PC-3 (cell line): ENCODE measurements around the gene LRCH4. TPM values are rescaled to one million over a fixed set of nuclear protein-coding genes. Genes with fewer than 3 reads are reported as not detected.
A peak's percentile ranks its signal among the peaks of the same experiment; 100 is the strongest.

Source experiments
- ATAC-seq: fragments of 200-7000 bp; cut with Tn5 transposase; 2 replicates; pipeline ENCODE4 v1.9.1; 2020; ENCODE audit warnings: mild to moderate bottlenecking, moderate library complexity
- BruUV-seq: library from RNA; stranded (reverse); fragments of 400-500 nt; replicated peaks from 2 replicates; lab custom pipeline; 2021; lab: Mats Ljungman, UMichigan
- CTCF ChIA-PET: fragments of 300-600 bp; sonication (Branson Sonifier 250); formaldehyde crosslinking; loops from one replicate; lab custom pipeline; 2022; ENCODE audit warnings: antibody characterized with exemption; lab: Charles Lee
- POLR2A ChIA-PET: fragments of 300-600 bp; sonication (Branson Sonifier 250); formaldehyde crosslinking; loops from one replicate; lab custom pipeline; 2022; ENCODE audit warnings: antibody characterized with exemption; ENCODE audit not compliant: unreplicated experiment; lab: Charles Lee
- DNase-seq: peaks from one replicate; pipeline ENCODE4 v3.0.0-alpha.2; 2015
- H2AFZ ChIP-seq: fragments of 300-600 bp; sonication (generic); 2 replicates; pipeline ENCODE4 v1.6.0; 2016; ENCODE audit warnings: antibody characterized with exemption, low read length
- H3F3A ChIP-seq: fragments of 300-600 bp; sonication (generic); one replicate; pipeline ENCODE4 v1.6.0; 2017; ENCODE audit warnings: antibody characterized with exemption, low read length, control low read depth, mild to moderate bottlenecking; ENCODE audit not compliant: unreplicated experiment
- H3K27ac ChIP-seq: fragments of 300-600 bp; sonication (generic); 2 replicates; pipeline ENCODE4 v1.5.1; 2016; ENCODE audit warnings: mild to moderate bottlenecking, low read length
- H3K27me3 ChIP-seq: fragments of 300-600 bp; sonication (generic); 2 replicates; pipeline ENCODE4 v1.6.1; 2016; ENCODE audit warnings: low read length, mixed read lengths
- H3K36me3 ChIP-seq: fragments of 300-600 bp; sonication (generic); 2 replicates; pipeline ENCODE4 v1.6.1; 2016; ENCODE audit warnings: low read depth, mixed run types, low read length, mixed read lengths
- H3K4me1 ChIP-seq: fragments of 300-600 bp; sonication (generic); 2 replicates; pipeline ENCODE4 v1.5.1; 2016; ENCODE audit warnings: low read length; ENCODE audit not compliant: insufficient read depth
- H3K4me2 ChIP-seq: fragments of 300-600 bp; sonication (generic); 2 replicates; pipeline ENCODE4 v1.6.0; 2016; ENCODE audit warnings: low read length
- H3K4me3 ChIP-seq: fragments of 300-600 bp; sonication (generic); 2 replicates; pipeline ENCODE4 v1.5.1; 2016; ENCODE audit warnings: mild to moderate bottlenecking, low read length, mixed read lengths
- H3K79me2 ChIP-seq: fragments of 300-600 bp; sonication (generic); 2 replicates; pipeline ENCODE4 v1.6.1; 2017; ENCODE audit warnings: low read length, mixed read lengths
- H3K9ac ChIP-seq: fragments of 300-600 bp; sonication (generic); 2 replicates; pipeline ENCODE4 v1.6.0; 2016; ENCODE audit warnings: mild to moderate bottlenecking, low read length
- H3K9me2 ChIP-seq: fragments of 300-600 bp; sonication (generic); replicated peaks from 2 replicates; pipeline ENCODE4 v1.6.1; 2016; ENCODE audit warnings: mixed run types, low read length, mixed read lengths
- H3K9me3 ChIP-seq: fragments of 300-600 bp; sonication (generic); 2 replicates; pipeline ENCODE4 v1.6.1; 2016; ENCODE audit warnings: low read length, mixed read lengths
- H4K20me1 ChIP-seq: fragments of 300-600 bp; sonication (generic); 2 replicates; pipeline ENCODE4 v1.6.1; 2016; ENCODE audit warnings: low read length, mixed read lengths
- CTCF ChIP-seq: fragments of 300-600 bp; sonication (generic); conservative IDR thresholded peaks from 2 replicates; pipeline ENCODE4 v1.5.1; 2017; ENCODE audit warnings: antibody characterized with exemption, low read depth, mild to moderate bottlenecking, low read length
- EZH2 ChIP-seq: fragments of 300-600 bp; sonication (generic); IDR thresholded peaks from one replicate; pipeline ENCODE4 v1.6.1; 2017; ENCODE audit warnings: antibody characterized with exemption, mild to moderate bottlenecking, low read length; ENCODE audit not compliant: unreplicated experiment
- EZH2phosphoT487 ChIP-seq: fragments of 300-600 bp; sonication (generic); IDR thresholded peaks from 2 replicates; pipeline ENCODE4 v1.6.1; 2018; ENCODE audit warnings: mild to moderate bottlenecking, antibody characterized with exemption, low read length, borderline replicate concordance
- intact Hi-C: fragments of 100-400 bp; cut with micrococcal nuclease; formaldehyde crosslinking; loops from 2 replicates; pipeline ENCODE4 v1.9.0; 2023
- total RNA-seq: library from RNA; depleted of rRNA; stranded (reverse); fragments of >200 nt; gene quantifications from 2 replicates; pipeline ENCODE4 v1.2.3, GENCODE V29; 2014

Gene LRCH4
- total RNA-seq, 1 experiment from 2014 or later = 15.6 TPM

- ChIA-PET CTCF (interaction anchor here (0.6 kb wide), 1 partner anchor 9 kb away, joined by 3 read pairs; no protein-coding TSS in a partner anchor), POLR2A (no interaction called here)
- Histone ChIP-seq H3K9me2 (no peaks in the 10 kb centered on the region), H3K4me2 (peak overlapping the region; percentile 72), H3F3A (peaks cover 12% of the 10 kb centered on the region), H3K79me2 (peaks cover 24% of the 10 kb centered on the region), H3K9ac (no peak overlapping the region), H3K9me3 (no peaks in the 10 kb centered on the region), H3K4me3 (no peak overlapping the region), H3K36me3 (peaks cover 4% of the 10 kb centered on the region; the same call in 1 of the 2 replicates), H3K4me1 (peaks cover 46% of the 10 kb centered on the region), H3K27me3 (no peaks in the 10 kb centered on the region), H4K20me1 (no peaks in the 10 kb centered on the region), H3K27ac (peak overlapping the region; percentile 83), H2AFZ (no peak overlapping the region)
- no peak for ATAC-seq
- TF ChIP-seq EZH2 (no peak), CTCF (no peak)
- BruUV-seq = no TSS peak
- intact Hi-C loops = no loop called here
- DNase-seq = no peak
Observed at GRCh38 chr7:100546926-100547800, 38.8 kb downstream of the LRCH4 start.

DNA sequence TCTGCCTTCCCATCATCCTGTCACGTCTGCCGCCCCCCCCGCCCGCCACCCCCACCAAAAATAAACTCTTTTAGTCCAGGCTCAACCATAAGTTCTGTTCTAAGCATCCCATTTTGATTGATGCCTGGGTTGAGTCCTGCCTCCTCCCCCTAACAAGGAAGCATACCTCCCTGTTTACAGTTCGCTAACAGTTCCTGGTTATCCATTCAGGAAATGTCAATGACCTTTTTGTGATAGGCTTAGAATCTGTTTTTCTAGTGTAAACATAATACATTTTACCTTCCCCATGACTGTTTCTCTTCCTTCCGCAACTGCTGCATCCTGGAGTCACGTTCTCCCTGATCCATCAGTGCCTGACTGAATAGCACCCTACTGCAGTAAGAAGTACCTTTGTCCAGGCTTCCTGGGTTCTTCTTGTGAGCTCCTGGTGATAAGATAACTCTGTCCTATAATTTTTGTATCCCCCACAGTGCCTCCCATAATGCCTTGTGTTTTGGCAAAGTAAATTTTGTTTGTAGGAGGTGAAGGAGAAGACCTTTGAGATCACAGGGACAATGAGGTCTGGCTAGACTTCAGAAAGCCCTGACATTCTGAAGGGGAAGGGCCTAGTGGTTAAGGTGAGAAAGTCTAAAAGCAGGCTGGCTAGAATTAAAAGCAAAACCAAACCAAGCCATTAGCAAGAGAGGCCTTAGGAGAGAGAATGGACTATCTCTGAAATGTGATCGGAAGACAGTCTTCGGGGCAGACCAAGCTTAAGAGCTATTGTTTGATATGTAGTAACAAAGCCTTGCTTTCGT is 39.6 kb downstream of the LRCH4 start:
- H3K79me2 ChIP-seq = peaks cover 32% of the 10 kb centered on the region
- no peaks in the 10 kb centered on the region for H3K27me3 ChIP-seq
- H3F3A ChIP-seq = peaks cover 12% of the 10 kb centered on the region
- H3K9me3 ChIP-seq = no peaks in the 10 kb centered on the region
- no peak overlapping the region for H3K9ac ChIP-seq
- BruUV-seq = TSS peak; percentile 16
- peak overlapping the region; percentile 72 for H3K4me2 ChIP-seq
- no peaks in the 10 kb centered on the region for H3K9me2 ChIP-seq
- no peak for TF ChIP-seq EZH2
- TF ChIP-seq EZH2phosphoT487 = no peak
- no peak for TF ChIP-seq CTCF
- H3K4me1 ChIP-seq = peaks cover 46% of the 10 kb centered on the region
- peak overlapping the region; percentile 83 for H3K27ac ChIP-seq
- peak overlapping the region; percentile 49 for H2AFZ ChIP-seq
- H4K20me1 ChIP-seq = no peaks in the 10 kb centered on the region
- ATAC-seq (peak; percentile 45), DNase-seq (peak; percentile 45)
- intact Hi-C loops = no loop called here
- peaks cover 4% of the 10 kb centered on the region; the same call in 1 of the 2 replicates for H3K36me3 ChIP-seq
- H3K4me3 ChIP-seq = peak overlapping the region; percentile 14; the same call in 1 of the 2 replicates
- POLR2A ChIA-PET = interaction anchor here (0.8 kb wide), 1 partner anchor 40 kb away, joined by 6 read pairs; the partner anchor contains the start of genes FBXO24 and LRCH4
- CTCF ChIA-PET = interaction anchor here (0.5 to 1.2 kb wide), 4 partner anchors 8 to 40 kb away, joined by 3 to 4 read pairs (median 3); partner anchors contain the start of genes FBXO24 and LRCH4
